GM12878 (cell line): ENCODE results near the gene PIAS1. TPM values are rescaled to one million over a fixed set of nuclear protein-coding genes. Genes with fewer than 3 reads are reported as not detected.

Source experiments
- ATAC-seq: fragments of 200-7000 bp; cut with Tn5 transposase; 3 replicates; pipeline ENCODE4 v1.9.1; 2020; ENCODE audit warnings: mild to moderate bottlenecking, moderate library complexity
- BruUV-seq: library from RNA; stranded (reverse); fragments of 400-500 nt; replicated peaks from 2 replicates; lab custom pipeline; 2021; lab: Mats Ljungman, UMichigan
- CTCF ChIA-PET: fragments of 300-600 bp; sonication (Branson Sonifier 250); formaldehyde crosslinking; extraction: SDS; loops from one replicate; lab custom pipeline; 2021; ENCODE audit warnings: inconsistent platforms; lab: Yijun Ruan, JAX
- POLR2A ChIA-PET: fragments of 350-600 bp; formaldehyde crosslinking; extraction: SDS; loops from one replicate; lab custom pipeline; 2021; ENCODE audit warnings: inconsistent platforms; lab: Charles Lee
- RAD21 ChIA-PET: fragments of 300-600 bp; sonication (Branson Sonifier 250); formaldehyde crosslinking; loops from one replicate; lab custom pipeline; 2023; ENCODE audit warnings: antibody characterized with exemption; ENCODE audit not compliant: unreplicated experiment; lab: Charles Lee
- SMC1A ChIA-PET: fragments of 300-600 bp; sonication (Branson Sonifier 250); formaldehyde crosslinking; loops from one replicate; lab custom pipeline; 2023; ENCODE audit not compliant: unreplicated experiment, uncharacterized antibody; lab: Charles Lee
- DNase-seq: peaks from one replicate; pipeline ENCODE4 v3.0.0-alpha.2; 2011; ENCODE audit warnings: low read depth, low spot score
- FAIRE-seq: peaks from 3 replicates; lab custom pipeline; 2011; peaks lifted over from hg19 to GRCh38; lab: Jason Lieb, UNC
- H2AFZ ChIP-seq: 2 replicates; pipeline ENCODE4 v1.6.0; 2011; ENCODE audit warnings: low read depth, low read length, control low read depth; ENCODE audit not compliant: control insufficient read depth
- H3K27ac ChIP-seq: 2 replicates; pipeline ENCODE4 v1.5.1; 2011; ENCODE audit warnings: control low read depth; ENCODE audit not compliant: control insufficient read depth, insufficient read depth
- H3K27me3 ChIP-seq, 2 experiments: replicated peaks in 1 of 2; 2 replicates each; pipeline versions ENCODE4 v1.6.0 to v1.6.1; 2011; ENCODE audit warnings: low read length in 1 of 2; ENCODE audit not compliant: control insufficient read depth in 2 of 2, insufficient read depth in 2 of 2
- H3K36me3 ChIP-seq, 2 experiments: 2 replicates each; pipeline ENCODE4 v1.5.1; 2011; ENCODE audit warnings: low read length in 1 of 2; ENCODE audit not compliant: control insufficient read depth in 2 of 2, insufficient read depth in 2 of 2
- H3K4me1 ChIP-seq: 2 replicates; pipeline ENCODE4 v1.6.1; 2011; ENCODE audit warnings: mild to moderate bottlenecking, low read length, moderate library complexity, mixed read lengths; ENCODE audit not compliant: control insufficient read depth, insufficient read depth
- H3K4me2 ChIP-seq: 2 replicates; pipeline ENCODE4 v1.6.0; 2011; ENCODE audit warnings: control low read depth; ENCODE audit not compliant: control insufficient read depth, insufficient read depth
- H3K4me3 ChIP-seq: fragments of 200-600 bp; sonication (generic); 2 replicates; pipeline ENCODE4 v1.5.1; 2016
- H3K79me2 ChIP-seq: 2 replicates; pipeline ENCODE4 v1.6.0; 2011; ENCODE audit warnings: low read length; ENCODE audit not compliant: control insufficient read depth, insufficient read depth
- H3K9ac ChIP-seq: 2 replicates; pipeline ENCODE4 v1.8.0; 2011; ENCODE audit warnings: low read length, control low read depth, mixed read lengths; ENCODE audit not compliant: control insufficient read depth, insufficient read depth
- H3K9me3 ChIP-seq: replicated peaks from 3 replicates; pipeline ENCODE4 v1.5.1; 2011; ENCODE audit warnings: mild to moderate bottlenecking, low read length; ENCODE audit not compliant: control insufficient read depth, insufficient read depth
- H4K20me1 ChIP-seq: 2 replicates; pipeline ENCODE4 v1.6.0; 2011; ENCODE audit not compliant: control insufficient read depth, insufficient read depth
- BCL11A ChIP-seq: IDR thresholded peaks from 2 replicates; pipeline ENCODE4 v1.6.1; 2011; ENCODE audit warnings: low read depth, low read length
- CREM ChIP-seq: IDR thresholded peaks from 2 replicates; pipeline ENCODE4 v1.6.1; 2014; ENCODE audit warnings: antibody characterized with exemption, low read depth
- E2F8 ChIP-seq: fragments of 450-650 bp; IDR thresholded peaks from 2 replicates; pipeline ENCODE4 v1.6.1; 2018; ENCODE audit warnings: mild to moderate bottlenecking, low read depth, moderate library complexity; ENCODE audit not compliant: partially characterized antibody
- ESRRA ChIP-seq: IDR thresholded peaks from 2 replicates; pipeline ENCODE4 v1.6.1; 2012; ENCODE audit warnings: mild to moderate bottlenecking, low read length, improper control_type of control experiment
- FOXM1 ChIP-seq: IDR thresholded peaks from 2 replicates; pipeline ENCODE4 v1.6.1; 2012; ENCODE audit warnings: low read depth, mild to moderate bottlenecking, inconsistent platforms, low read length, moderate library complexity
- GABPA ChIP-seq: IDR thresholded peaks from 2 replicates; pipeline ENCODE4 v1.6.1; 2014; ENCODE audit warnings: antibody characterized with exemption, low read depth, mild to moderate bottlenecking, inconsistent platforms
- IKZF1 ChIP-seq: fragments of 450-650 bp; conservative IDR thresholded peaks from 2 replicates; pipeline ENCODE4 v1.6.1; 2017; ENCODE audit warnings: antibody characterized with exemption, mild to moderate bottlenecking
- IKZF2 ChIP-seq, 2 experiments: fragments of 450-650 bp; IDR thresholded peaks; 2 replicates each; pipeline ENCODE4 v1.6.1; 2017; ENCODE audit warnings: mild to moderate bottlenecking in 2 of 2, moderate library complexity in 2 of 2
- IRF3 ChIP-seq: fragments of 450-650 bp; IDR thresholded peaks from 2 replicates; pipeline ENCODE4 v1.6.1; 2014; ENCODE audit warnings: mild to moderate bottlenecking
- NR2C1 ChIP-seq: fragments of 450-650 bp; IDR thresholded peaks from 2 replicates; pipeline ENCODE4 v1.6.1; 2017; ENCODE audit warnings: antibody characterized with exemption, mild to moderate bottlenecking, moderate library complexity
- PAX5 ChIP-seq: IDR thresholded peaks from 2 replicates; pipeline ENCODE4 v1.6.1; 2011; ENCODE audit warnings: low read depth, low read length, borderline replicate concordance
- SMARCA5 ChIP-seq: fragments of 450-650 bp; IDR thresholded peaks from 2 replicates; pipeline ENCODE4 v1.6.1; 2017; ENCODE audit warnings: mild to moderate bottlenecking
- SREBF1 ChIP-seq: IDR thresholded peaks from 2 replicates; pipeline ENCODE4 v1.6.1; 2012; ENCODE audit warnings: mild to moderate bottlenecking, low read length
- SRF ChIP-seq, 2 experiments: IDR thresholded peaks; 2 replicates each; pipeline ENCODE4 v1.6.1; 2011; ENCODE audit warnings: low read depth in 2 of 2, low read length in 2 of 2, mild to moderate bottlenecking in 1 of 2, moderate library complexity in 1 of 2
- TAF1 ChIP-seq: IDR thresholded peaks from 2 replicates; pipeline ENCODE4 v1.6.1; 2011; ENCODE audit warnings: mild to moderate bottlenecking, low read depth, low read length, borderline replicate concordance
- TCF12 ChIP-seq: IDR thresholded peaks from 2 replicates; pipeline ENCODE4 v1.6.1; 2011; ENCODE audit warnings: low read depth, mild to moderate bottlenecking, low read length
- ZBTB33 ChIP-seq: fragments of 450-650 bp; IDR thresholded peaks from 2 replicates; pipeline ENCODE4 v1.6.1; 2017; ENCODE audit warnings: mild to moderate bottlenecking
- WGBS: methylation state at CpG from one replicate; pipeline ENCODE4 v1.1.6; 2016; ENCODE audit warnings: low lambda C conversion rate; ENCODE audit not compliant: insufficient replicate concordance, insufficient coverage; ENCODE audit errors: missing lambda C conversion rate; 5-methylcytosine and 5-hydroxymethylcytosine counted together
- in situ Hi-C: fragments of 300-500 bp; cut with MboI; formaldehyde crosslinking; loops from 9 replicates; pipeline ENCODE4 v1.14.3; 2018; ENCODE audit warnings: mixed read lengths
- intact Hi-C: fragments of 100-400 bp; cut with micrococcal nuclease; formaldehyde crosslinking; loops from one replicate; pipeline ENCODE4 v1.14.2; 2022; ENCODE audit not compliant: unreplicated experiment
- polyA plus RNA-seq, 11 experiments: library from polyadenylated mRNA; depleted of rRNA in 4 of 11; unstranded in 6 of 11; stranded (reverse) in 5 of 11; fragments of >200 nt; fragmentation: Nextera tagmentation in 4 of 11; fragmentation: Illumina TruSeq in 1 of 11; extraction: Ambion mirVana in 4 of 11; extraction: Trizol in 1 of 11; gene quantifications; 1 replicate in 1 of 11; 2 replicates in 10 of 11; pipeline versions ENCODE4 v1.2.1 to v1.2.3, GENCODE V29; 2011 to 2016; ENCODE audit warnings: inconsistent platforms in 2 of 11, missing spikeins in 2 of 11, low read depth in 1 of 11
- total RNA-seq, 4 experiments: library from RNA; depleted of rRNA in 3 of 4; stranded (reverse); fragments of >200 nt in 3 of 4; fragmentation: Illumina TruSeq in 1 of 4; extraction: Trizol in 1 of 4; gene quantifications; 2 replicates each; pipeline versions ENCODE4 v1.2.1 to v1.2.3, GENCODE V29; 2013 to 2021

PIAS1 gene
- total and polyA plus RNA-seq, 10 of the 15 experiments (the other 5 are each of a cell fraction or from before 2014, with no cell fraction given) = 20.2 to 96.3 (median 37.0) TPM

- peak overlapping the region; percentile 53 for H3K27ac ChIP-seq
- H3K27me3 ChIP-seq = no peaks in the 10 kb centered on the region
- FAIRE-seq (peak; percentile 77), DNase-seq (peak; percentile 72), ATAC-seq (peak; percentile 27)
- no peak overlapping the region for H3K9ac ChIP-seq
- ChIA-PET CTCF (interaction anchor here (0.7 to 1.1 kb wide), 5 partner anchors 28 to 319 kb away, joined by 3 to 4 read pairs (median 3); no protein-coding TSS in a partner anchor), RAD21 (interaction anchor here (0.6 to 0.7 kb wide), 2 partner anchors 220 to 495 kb away, joined by 3 to 4 read pairs; no protein-coding TSS in a partner anchor), POLR2A (interaction anchor here (0.6 to 1.1 kb wide), 5 partner anchors 13 to 305 kb away, joined by 5 to 8 read pairs (median 5); partner anchors contain the start of gene PIAS1), SMC1A (interaction anchor here (0.6 to 1.1 kb wide), 4 partner anchors 9 to 387 kb away, joined by 3 read pairs; no protein-coding TSS in a partner anchor)
- H4K20me1 ChIP-seq = no peaks in the 10 kb centered on the region; the same call in 1 of the 2 replicates
- 6% methylated on average over 3 of the region's 3 CpGs for WGBS
- no peak overlapping the region for H2AFZ ChIP-seq
- in situ Hi-C loops (no loop called here), intact Hi-C loops (loop anchor here (5.0 kb wide), 1 partner anchor 362 kb away; no protein-coding TSS in a partner anchor)
- H3K4me1 ChIP-seq = peaks cover 34% of the 10 kb centered on the region
- H3K79me2 ChIP-seq = peaks cover 72% of the 10 kb centered on the region
- H3K9me3 ChIP-seq = no peaks in the 10 kb centered on the region
- H3K4me2 ChIP-seq = peak overlapping the region; percentile 61
- BruUV-seq = TSS peak; percentile 26
- peaks cover 0 to 4% of the 10 kb centered on the region in 2 experiments; a peak in 2 of 4 replicates for H3K36me3 ChIP-seq
- H3K4me3 ChIP-seq = peak overlapping the region; percentile 33; the same call in 1 of the 2 replicates
- TF ChIP-seq GABPA (no peak), TCF12 (no peak), ZBTB33 (no peak), E2F8 (no peak), BCL11A (no peak), CREM (no peak), NR2C1 (no peak), FOXM1 (no peak), SREBF1 (no peak), PAX5 (peak; percentile 27; the same call in 1 of the 2 replicates), TAF1 (no peak), SMARCA5 (no peak), IKZF1 (peak; percentile 35; the same call in 1 of the 2 replicates), IRF3 (no peak), IKZF2 (IDR thresholded peaks at IDR 0.05) (peak; percentile 60 to 70; a peak in 3 of 4 replicates), SRF (IDR thresholded peaks at IDR 0.05; ENCODE audit: low read depth in 2 of 2, low read length in 2 of 2) (no peak), ESRRA (no peak)
These were observed 170.6 kb downstream of the PIAS1 start for GRCh38 chr15:68224546-68225250.
